Stomach smooth muscle (tissue), 2 donors: ENCODE results near the gene ODF4.

Experiments used
- H3K27ac ChIP-seq: one replicate; pipeline ENCODE4 v1.7.0; 2013; ENCODE audit warnings: mild to moderate bottlenecking, low read length, inconsistent platforms
- H3K27me3 ChIP-seq, 2 donors: one replicate each; pipeline ENCODE4 v1.7.0; 2013; ENCODE audit warnings: low read length in 2 of 2; ENCODE audit not compliant: insufficient read depth in 2 of 2, control insufficient read depth in 1 of 2
- H3K36me3 ChIP-seq, 2 donors: one replicate each; pipeline ENCODE4 v1.7.0; 2013; ENCODE audit warnings: low read length in 2 of 2; ENCODE audit not compliant: control insufficient read depth in 2 of 2, insufficient read depth in 2 of 2
- H3K4me1 ChIP-seq: one replicate; pipeline ENCODE4 v1.7.0; 2013; ENCODE audit warnings: low read length; ENCODE audit not compliant: control insufficient read depth, insufficient read depth
- H3K4me3 ChIP-seq, 2 donors: one replicate each; pipeline ENCODE4 v1.7.0; 2013; ENCODE audit warnings: low read length in 2 of 2
- H3K9ac ChIP-seq, 2 donors: one replicate each; pipeline ENCODE4 v1.7.0; 2013; ENCODE audit warnings: low read length in 2 of 2, mild to moderate bottlenecking in 1 of 2
- H3K9me3 ChIP-seq, 2 donors: one replicate each; pipeline ENCODE4 v1.7.0; 2013; ENCODE audit warnings: low read length in 2 of 2; ENCODE audit not compliant: control insufficient read depth in 2 of 2
- donor health status: healthy.
- donor health status: Pancreatic carcinoma.

Gene ODF4

DNA sequence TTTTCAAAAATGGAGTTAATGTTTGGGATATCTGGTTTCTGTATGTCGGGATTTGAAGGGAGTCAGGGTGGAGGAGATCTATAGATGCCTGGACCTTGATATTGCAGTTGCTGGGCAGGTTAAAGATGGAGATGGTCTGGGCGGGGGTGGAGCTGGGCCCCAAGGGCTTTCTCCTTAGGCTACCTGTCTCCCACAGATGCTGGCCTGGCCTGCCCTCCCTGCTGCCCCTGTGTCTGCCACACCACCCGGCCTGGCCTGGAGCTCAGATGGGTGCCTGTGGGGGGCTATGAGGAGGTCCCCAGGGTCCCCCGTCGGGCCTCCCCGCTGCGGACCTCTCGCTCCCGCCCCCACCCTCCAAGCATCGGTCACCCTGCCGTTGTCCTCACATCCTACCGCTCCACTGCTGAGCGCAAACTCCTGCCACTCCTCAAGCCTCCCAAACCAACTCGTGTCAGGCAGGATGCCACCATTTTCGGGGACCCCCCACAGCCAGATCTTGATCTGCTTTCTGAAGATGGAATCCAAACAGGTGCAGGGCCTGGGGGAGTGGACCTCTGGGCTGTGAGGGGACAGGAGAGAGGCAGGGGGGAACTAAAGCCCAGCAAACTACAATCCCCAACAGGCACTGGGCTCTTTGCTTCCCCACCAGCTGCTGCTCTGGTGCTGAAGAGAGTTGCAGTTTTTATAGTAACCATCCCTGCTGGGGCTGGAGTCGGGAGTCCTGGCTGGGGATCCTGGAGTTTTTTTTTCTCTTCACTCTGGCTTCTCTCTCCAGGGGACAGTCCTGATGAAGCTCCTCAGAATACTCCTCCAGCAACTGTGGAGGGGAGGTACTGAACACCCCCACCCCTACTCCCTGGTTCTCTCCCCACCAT, 26.7 kb upstream of the ODF4 start:
- peaks cover 34 to 37% of the 10 kb centered on the region in 2 donors for H3K27me3 ChIP-seq
- H3K27ac ChIP-seq, result no peak overlapping the region
- H3K9me3 ChIP-seq, result no peaks in the 10 kb centered on the region
- H3K4me3 ChIP-seq, result peak overlapping the region in 1 of 2 donors; percentile 3
- H3K4me1 ChIP-seq, result peaks cover 5% of the 10 kb centered on the region
- H3K9ac ChIP-seq, result no peak overlapping the region
- H3K36me3 ChIP-seq, result no peaks in the 10 kb centered on the region

DNA sequence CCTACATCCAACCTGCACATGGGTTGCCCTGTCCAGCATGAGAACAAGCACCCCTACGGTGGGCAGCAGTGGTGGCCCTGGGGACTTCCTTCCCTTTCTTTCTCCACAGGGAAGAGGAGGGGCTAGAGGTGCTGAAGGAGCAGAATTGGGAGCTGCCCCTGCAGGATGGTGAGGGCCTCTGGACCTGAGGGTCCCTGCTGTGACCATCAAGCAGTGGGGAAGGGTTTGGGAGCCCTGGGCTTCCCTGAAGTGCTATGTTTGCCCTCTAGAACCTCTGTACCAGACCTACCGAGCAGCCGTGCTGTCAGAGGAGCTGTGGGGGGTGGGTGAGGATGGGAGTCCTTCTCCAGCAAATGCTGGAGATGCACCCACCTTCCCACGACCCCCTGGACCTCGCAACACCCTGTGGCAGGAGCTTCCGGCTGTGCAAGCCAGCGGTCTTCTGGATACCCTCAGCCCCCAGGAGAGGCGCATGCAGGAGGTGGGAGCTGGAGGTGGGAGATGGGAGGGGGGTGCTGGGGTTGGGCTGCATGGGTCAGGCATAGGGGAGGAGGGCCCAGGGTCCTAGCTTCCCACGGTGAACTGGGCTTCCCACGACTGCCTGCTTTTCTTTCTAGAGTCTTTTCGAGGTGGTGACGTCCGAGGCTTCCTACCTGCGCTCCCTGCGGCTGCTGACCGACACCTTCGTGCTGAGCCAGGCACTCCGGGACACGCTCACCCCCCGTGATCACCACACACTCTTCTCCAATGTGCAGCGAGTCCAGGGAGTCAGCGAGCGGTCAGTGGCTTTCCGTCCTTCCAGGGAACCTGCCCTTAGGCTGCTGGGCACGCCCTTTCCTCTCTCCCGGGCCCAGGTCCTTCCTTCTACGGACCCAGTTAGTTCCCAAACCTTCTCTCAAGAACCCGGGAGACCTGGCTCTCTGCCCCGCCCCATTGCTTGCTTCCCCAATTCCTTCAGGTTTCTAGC, 24.6 kb upstream of the ODF4 start:
- Histone ChIP-seq H3K9ac (no peak overlapping the region), H3K4me1 (peaks cover 5% of the 10 kb centered on the region), H3K9me3 (no peaks in the 10 kb centered on the region), H3K27ac (no peak overlapping the region), H3K36me3 (no peaks in the 10 kb centered on the region), H3K4me3 (peak overlapping the region in 1 of 2 donors; percentile 35), H3K27me3 (peaks cover 34 to 42% of the 10 kb centered on the region in 2 donors)

DNA sequence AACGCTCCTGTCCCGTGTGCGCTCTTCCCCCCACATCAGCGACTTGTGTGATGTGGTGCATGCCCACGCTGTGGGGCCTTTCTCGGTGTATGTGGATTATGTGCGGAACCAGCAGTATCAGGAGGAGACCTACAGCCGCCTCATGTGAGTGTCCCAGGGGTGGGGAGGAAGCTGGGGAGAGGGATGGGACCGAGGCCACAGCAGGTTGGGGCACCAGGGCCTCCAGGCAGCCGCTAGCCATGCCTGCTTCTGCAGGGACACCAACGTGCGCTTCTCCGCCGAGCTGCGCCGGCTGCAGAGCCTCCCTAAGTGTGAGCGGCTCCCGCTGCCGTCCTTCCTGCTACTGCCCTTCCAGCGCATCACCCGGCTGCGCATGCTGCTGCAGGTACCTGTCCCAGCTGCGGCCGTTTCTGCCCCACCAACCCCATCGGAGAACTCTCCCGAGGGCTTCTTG, 23.8 kb upstream of the ODF4 start:
- H3K27me3 ChIP-seq, result peaks cover 36 to 42% of the 10 kb centered on the region in 2 donors
- no peaks in the 10 kb centered on the region for H3K9me3 ChIP-seq
- no peaks in the 10 kb centered on the region for H3K36me3 ChIP-seq
- no peak overlapping the region for H3K9ac ChIP-seq
- no peak overlapping the region for H3K27ac ChIP-seq
- peak overlapping the region in 1 of 2 donors; percentile 35 for H3K4me3 ChIP-seq
- H3K4me1 ChIP-seq, result peaks cover 5% of the 10 kb centered on the region

DNA sequence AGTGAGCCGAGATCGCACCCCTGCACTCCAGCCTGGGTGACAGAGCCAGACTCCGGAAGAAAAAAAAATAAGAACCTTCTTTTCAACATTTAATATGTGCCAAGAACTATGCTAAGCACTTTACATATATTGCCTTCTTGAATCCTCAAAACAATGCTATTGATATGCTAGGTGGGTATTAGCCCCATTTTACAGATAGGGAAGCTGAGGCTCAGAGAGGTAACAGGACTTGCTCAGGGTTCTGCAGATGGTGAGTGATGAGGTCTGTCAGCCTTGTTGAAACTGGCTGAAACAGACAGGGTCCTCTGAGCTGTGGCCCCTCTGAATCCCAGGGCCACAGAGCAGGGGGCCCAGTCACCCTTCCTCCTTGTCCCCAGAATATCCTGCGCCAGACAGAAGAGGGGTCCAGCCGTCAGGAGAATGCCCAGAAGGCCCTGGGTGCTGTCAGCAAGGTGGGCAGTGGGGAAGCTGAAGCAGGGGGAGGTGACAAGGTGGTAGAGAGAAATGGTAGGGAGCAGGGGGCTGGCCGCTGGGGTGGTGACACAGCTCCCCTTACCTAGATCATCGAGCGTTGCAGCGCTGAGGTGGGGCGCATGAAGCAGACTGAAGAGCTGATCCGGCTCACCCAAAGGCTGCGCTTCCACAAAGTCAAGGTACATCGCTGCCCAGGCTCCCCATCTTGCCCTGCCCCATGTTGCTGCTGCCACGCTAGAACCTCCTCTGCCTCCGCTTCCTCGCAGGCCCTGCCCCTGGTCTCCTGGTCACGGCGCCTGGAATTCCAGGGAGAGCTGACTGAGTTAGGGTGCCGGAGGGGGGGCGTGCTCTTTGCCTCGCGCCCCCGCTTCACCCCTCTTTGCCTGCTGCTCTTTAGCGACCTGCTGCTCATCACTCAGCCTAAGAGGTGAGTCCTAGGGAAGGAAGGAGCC, 21.4 kb upstream of the ODF4 start:
- Histone ChIP-seq H3K27me3 (peaks cover 25 to 30% of the 10 kb centered on the region in 2 donors), H3K9ac (no peak overlapping the region), H3K27ac (no peak overlapping the region), H3K4me3 (no peak overlapping the region), H3K4me1 (peaks cover 5% of the 10 kb centered on the region), H3K9me3 (no peaks in the 10 kb centered on the region), H3K36me3 (no peaks in the 10 kb centered on the region)

DNA sequence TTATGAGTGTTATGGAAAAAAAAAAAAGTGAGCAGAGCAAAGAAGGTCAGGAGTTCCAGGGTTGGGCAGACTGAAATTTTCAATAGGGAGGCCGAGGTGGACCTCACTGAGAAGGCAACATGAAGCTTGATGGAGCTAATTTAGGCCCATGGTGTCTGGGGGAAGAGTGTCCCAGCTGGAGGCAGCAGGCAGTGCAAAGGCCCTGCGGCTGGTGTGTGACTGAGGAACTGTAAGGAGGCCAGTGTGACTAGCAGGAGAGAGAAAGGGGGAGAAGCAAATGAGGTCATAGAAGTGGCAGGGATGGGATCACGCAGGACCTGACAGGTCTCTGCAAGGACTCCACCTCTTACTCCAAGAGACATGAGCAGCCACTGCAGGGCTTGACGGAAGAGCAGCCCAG, 19.4 kb upstream of the ODF4 start:
- H3K9me3 ChIP-seq, result no peaks in the 10 kb centered on the region
- H3K36me3 ChIP-seq, result no peaks in the 10 kb centered on the region
- no peak overlapping the region for H3K27ac ChIP-seq
- peaks cover 4% of the 10 kb centered on the region for H3K4me1 ChIP-seq
- no peak overlapping the region for H3K9ac ChIP-seq
- peaks cover 22 to 25% of the 10 kb centered on the region in 2 donors for H3K27me3 ChIP-seq
- H3K4me3 ChIP-seq, result no peak overlapping the region

DNA sequence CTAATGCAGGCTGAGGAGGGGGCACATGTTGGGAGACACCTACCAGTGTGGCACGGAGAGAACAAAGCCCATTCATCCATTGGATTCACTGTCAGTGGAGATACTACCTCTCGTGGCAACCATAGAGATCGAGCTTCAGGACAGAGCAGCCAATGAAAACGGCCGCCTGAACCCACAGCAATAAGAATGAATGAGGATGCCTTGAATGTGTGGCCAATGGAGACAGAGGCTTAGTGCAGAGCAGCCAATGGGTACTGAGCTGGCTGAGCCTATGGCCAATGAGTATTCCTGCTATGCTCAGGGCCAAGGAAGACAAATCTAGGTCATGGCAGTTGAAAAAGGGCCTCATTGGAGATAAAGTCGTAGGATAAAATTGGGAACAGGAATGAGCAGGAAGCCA, 18.6 kb upstream of the ODF4 start:
- H3K36me3 ChIP-seq, result no peaks in the 10 kb centered on the region

DNA sequence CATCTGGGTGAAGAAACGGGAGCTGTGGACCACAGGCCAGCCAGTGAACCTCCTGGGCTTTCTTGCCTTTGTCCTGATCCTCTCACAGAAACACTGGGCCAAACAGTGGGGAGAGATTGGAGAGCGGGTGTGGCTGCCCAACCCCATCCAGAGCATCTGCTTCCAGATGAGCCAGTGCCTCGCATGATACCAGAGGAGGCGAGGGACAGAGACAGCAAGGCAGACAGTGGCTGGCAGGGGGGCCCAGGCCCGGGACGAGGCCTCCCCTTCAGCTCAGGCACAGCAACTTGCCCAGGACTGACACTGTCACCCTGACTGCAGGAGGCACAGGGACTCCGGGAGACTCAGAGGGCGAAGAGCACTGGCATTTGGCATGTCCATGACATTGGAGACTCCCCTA, 17.6 kb upstream of the ODF4 start:
- Histone ChIP-seq H3K4me3 (no peak overlapping the region), H3K36me3 (no peaks in the 10 kb centered on the region), H3K27me3 (peaks cover 20 to 25% of the 10 kb centered on the region in 2 donors), H3K9me3 (no peaks in the 10 kb centered on the region), H3K9ac (no peak overlapping the region), H3K4me1 (peaks cover 6% of the 10 kb centered on the region), H3K27ac (no peak overlapping the region)

More for the DNA sequence above, 18.6 kb upstream of the ODF4 start:
- H3K27me3 ChIP-seq, result peaks cover 16 to 22% of the 10 kb centered on the region in 2 donors
- no peak overlapping the region for H3K9ac ChIP-seq
- H3K27ac ChIP-seq, result no peak overlapping the region
- H3K9me3 ChIP-seq, result no peaks in the 10 kb centered on the region
- H3K4me3 ChIP-seq, result no peak overlapping the region
- H3K4me1 ChIP-seq, result peaks cover 2% of the 10 kb centered on the region

DNA sequence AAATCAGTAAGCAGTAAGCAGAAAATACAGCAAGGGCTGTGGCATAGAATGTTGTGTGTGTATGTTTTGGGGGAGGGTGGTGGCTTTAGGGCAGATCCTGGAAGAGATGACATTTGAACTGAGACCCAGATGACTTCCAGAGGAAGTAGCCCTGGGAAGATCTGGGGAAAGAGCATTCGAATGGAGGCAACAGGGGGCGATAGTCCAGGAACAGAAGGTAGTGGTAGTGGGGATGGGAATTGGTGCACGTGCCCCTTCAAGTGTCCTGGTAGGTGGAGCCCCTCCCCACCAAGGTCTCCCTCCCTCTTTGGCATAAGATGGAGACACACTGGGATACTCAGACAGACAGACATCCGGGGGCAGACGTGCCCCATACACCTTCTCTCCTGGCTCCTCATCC, 15.5 kb upstream of the ODF4 start:
- H3K4me1 ChIP-seq, result peaks cover 10% of the 10 kb centered on the region
- H3K27ac ChIP-seq, result no peak overlapping the region
- no peak overlapping the region for H3K9ac ChIP-seq
- H3K9me3 ChIP-seq, result no peaks in the 10 kb centered on the region
- H3K27me3 ChIP-seq, result peaks cover 24 to 31% of the 10 kb centered on the region in 2 donors
- H3K36me3 ChIP-seq, result no peaks in the 10 kb centered on the region
- H3K4me3 ChIP-seq, result no peak overlapping the region

DNA sequence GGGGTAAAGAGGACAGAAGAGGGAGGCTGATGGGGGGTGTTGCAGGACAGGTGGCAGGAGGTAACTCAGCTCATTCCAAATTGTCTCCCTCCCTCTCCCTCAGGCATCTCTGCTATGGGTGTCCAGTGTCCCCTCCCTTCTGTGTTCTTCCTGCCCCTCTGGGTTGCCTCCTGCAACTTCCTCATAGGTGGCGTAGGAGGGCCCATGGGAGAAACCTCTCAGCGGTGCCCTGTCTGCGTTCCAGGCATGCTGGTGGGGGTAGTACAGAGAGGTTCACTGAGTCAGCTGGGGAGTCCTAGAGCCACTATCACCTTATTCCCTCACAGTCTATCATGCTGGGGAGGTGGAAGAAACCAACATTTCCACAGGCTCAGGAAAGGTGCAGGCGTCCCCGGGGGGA, 14.7 kb upstream of the ODF4 start:
- no peaks in the 10 kb centered on the region for H3K36me3 ChIP-seq
- no peak overlapping the region for H3K9ac ChIP-seq
- H3K27ac ChIP-seq, result no peak overlapping the region
- no peak overlapping the region for H3K4me3 ChIP-seq
- H3K27me3 ChIP-seq, result peaks cover 24 to 31% of the 10 kb centered on the region in 2 donors
- H3K4me1 ChIP-seq, result peaks cover 10% of the 10 kb centered on the region
- no peaks in the 10 kb centered on the region for H3K9me3 ChIP-seq
